Astrocyte (in vitro differentiated cells and primary cell): ENCODE measurements around the gene ANGEL1. TPM values are rescaled to one million over a fixed set of nuclear protein-coding genes. Genes with fewer than 3 reads are reported as not detected.

Source experiments
- DNase-seq: peaks from one replicate; pipeline ENCODE4 v3.0.0-alpha.2; 2010; ENCODE audit warnings: low read depth
- FAIRE-seq: peaks from 2 replicates; lab custom pipeline; 2011; peaks lifted over from hg19 to GRCh38; lab: Jason Lieb, UNC
- H2AFZ ChIP-seq: 2 replicates; pipeline ENCODE4 v1.6.0; 2012; ENCODE audit warnings: low read depth, low read length, inconsistent platforms
- H3K27ac ChIP-seq: 2 replicates; pipeline ENCODE4 v1.5.1; 2011; ENCODE audit warnings: low read depth, low read length, inconsistent platforms
- H3K27me3 ChIP-seq: 2 replicates; pipeline ENCODE4 v1.6.0; 2011; ENCODE audit warnings: low read length, inconsistent platforms; ENCODE audit not compliant: insufficient read depth
- H3K36me3 ChIP-seq: 2 replicates; pipeline ENCODE4 v1.5.1; 2011; ENCODE audit warnings: low read length, inconsistent platforms; ENCODE audit not compliant: insufficient read depth
- H3K4me1 ChIP-seq: 2 replicates; pipeline ENCODE4 v1.5.1; 2011; ENCODE audit warnings: low read length, inconsistent platforms; ENCODE audit not compliant: insufficient read depth
- H3K4me2 ChIP-seq: 2 replicates; pipeline ENCODE4 v1.6.0; 2012; ENCODE audit warnings: low read length, inconsistent platforms
- H3K4me3 ChIP-seq: 2 replicates; pipeline ENCODE4 v1.5.1; 2011; ENCODE audit warnings: low read depth, mild to moderate bottlenecking, low read length, inconsistent platforms; ENCODE audit not compliant: insufficient read depth
- H3K79me2 ChIP-seq: 2 replicates; pipeline ENCODE4 v1.6.0; 2012; ENCODE audit warnings: mild to moderate bottlenecking, low read length, inconsistent platforms; ENCODE audit not compliant: insufficient read depth
- H3K9ac ChIP-seq: 2 replicates; pipeline ENCODE4 v1.6.0; 2012; ENCODE audit warnings: mild to moderate bottlenecking, low read length, inconsistent platforms
- H3K9me3 ChIP-seq: 2 replicates; pipeline ENCODE4 v1.5.1; 2012; ENCODE audit warnings: low read depth, mild to moderate bottlenecking, low read length, inconsistent platforms; ENCODE audit not compliant: insufficient read depth
- H4K20me1 ChIP-seq: 2 replicates; pipeline ENCODE4 v1.6.0; 2012; ENCODE audit warnings: low read length, inconsistent platforms; ENCODE audit not compliant: insufficient read depth
- H3K27ac Mint-ChIP-seq: one replicate; pipeline ENCODE4 v1.8.0; 2021; ENCODE audit warnings: mild to moderate bottlenecking, mixed read lengths; ENCODE audit not compliant: unreplicated experiment
- H3K27me3 Mint-ChIP-seq: one replicate; pipeline ENCODE4 v1.8.0; 2021; ENCODE audit warnings: low read depth, mixed read lengths; ENCODE audit not compliant: unreplicated experiment
- H3K36me3 Mint-ChIP-seq: one replicate; pipeline ENCODE4 v1.8.0; 2021; ENCODE audit warnings: low read depth, mixed read lengths; ENCODE audit not compliant: unreplicated experiment
- H3K4me1 Mint-ChIP-seq: one replicate; pipeline ENCODE4 v1.8.0; 2021; ENCODE audit warnings: low read depth, mixed read lengths; ENCODE audit not compliant: unreplicated experiment
- H3K4me3 Mint-ChIP-seq: one replicate; pipeline ENCODE4 v1.8.0; 2021; ENCODE audit warnings: mild to moderate bottlenecking, moderate library complexity, mixed read lengths; ENCODE audit not compliant: unreplicated experiment
- H3K9me3 Mint-ChIP-seq: one replicate; pipeline ENCODE4 v1.8.0; 2021; ENCODE audit warnings: mild to moderate bottlenecking, mixed read lengths; ENCODE audit not compliant: unreplicated experiment
- EZH2 ChIP-seq: IDR thresholded peaks from 2 replicates; pipeline ENCODE4 v1.6.1; 2012; ENCODE audit warnings: mild to moderate bottlenecking, low read length, inconsistent platforms; ENCODE audit not compliant: insufficient read depth
- total RNA-seq: library from RNA; stranded (reverse); gene quantifications from 2 replicates; pipeline ENCODE4 v1.2.1, GENCODE V29; 2021
- TF ChIP-seq, protein P1 (sequence below): IDR thresholded peaks from 2 replicates; pipeline ENCODE4 v1.5.1; 2011; ENCODE audit warnings: low read depth, mild to moderate bottlenecking, inconsistent platforms, low read length, moderate library complexity; ENCODE audit not compliant: insufficient read depth

ANGEL1 gene
- total RNA-seq, 1 donor from 2014 or later, result 12.7 TPM

DNA sequence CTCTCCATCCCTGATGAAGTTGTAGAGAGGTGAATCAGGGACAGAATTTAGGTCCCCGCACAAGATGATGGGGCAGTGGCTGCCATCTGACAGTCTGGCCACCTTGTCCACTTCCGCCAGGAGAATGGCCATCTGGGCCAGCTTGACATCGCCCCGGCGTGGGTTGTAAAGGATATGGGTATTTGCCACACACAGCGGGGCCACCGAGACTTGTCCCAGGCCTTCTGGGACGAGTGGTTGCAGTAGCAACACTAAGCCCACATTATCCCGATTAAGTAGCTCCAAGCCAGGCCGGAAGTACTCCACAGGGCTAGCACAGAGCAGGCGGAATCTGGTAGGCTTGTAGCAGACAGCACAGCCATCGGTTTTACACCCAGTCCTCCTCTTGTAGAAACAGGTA lies 6.2 kb downstream of the ANGEL1 start:
- H3K4me3 ChIP-seq, result no peak overlapping the region
- DNase-seq (no peak), FAIRE-seq (no peak)
- peaks cover 5% of the 10 kb centered on the region for H3K36me3 ChIP-seq
- peaks cover 8% of the 10 kb centered on the region for H3K4me1 ChIP-seq
- no peaks in the 10 kb centered on the region for H3K27me3 ChIP-seq
- H3K27ac ChIP-seq, result no peak overlapping the region
- Mint-ChIP-seq H3K27me3 (no peaks in the 10 kb centered on the region), H3K9me3 (no peaks in the 10 kb centered on the region), H3K27ac (no peak overlapping the region), H3K36me3 (peaks cover 30% of the 10 kb centered on the region), H3K4me1 (peaks cover 9% of the 10 kb centered on the region), H3K4me3 (no peak overlapping the region)
- TF ChIP-seq, protein P1, sequence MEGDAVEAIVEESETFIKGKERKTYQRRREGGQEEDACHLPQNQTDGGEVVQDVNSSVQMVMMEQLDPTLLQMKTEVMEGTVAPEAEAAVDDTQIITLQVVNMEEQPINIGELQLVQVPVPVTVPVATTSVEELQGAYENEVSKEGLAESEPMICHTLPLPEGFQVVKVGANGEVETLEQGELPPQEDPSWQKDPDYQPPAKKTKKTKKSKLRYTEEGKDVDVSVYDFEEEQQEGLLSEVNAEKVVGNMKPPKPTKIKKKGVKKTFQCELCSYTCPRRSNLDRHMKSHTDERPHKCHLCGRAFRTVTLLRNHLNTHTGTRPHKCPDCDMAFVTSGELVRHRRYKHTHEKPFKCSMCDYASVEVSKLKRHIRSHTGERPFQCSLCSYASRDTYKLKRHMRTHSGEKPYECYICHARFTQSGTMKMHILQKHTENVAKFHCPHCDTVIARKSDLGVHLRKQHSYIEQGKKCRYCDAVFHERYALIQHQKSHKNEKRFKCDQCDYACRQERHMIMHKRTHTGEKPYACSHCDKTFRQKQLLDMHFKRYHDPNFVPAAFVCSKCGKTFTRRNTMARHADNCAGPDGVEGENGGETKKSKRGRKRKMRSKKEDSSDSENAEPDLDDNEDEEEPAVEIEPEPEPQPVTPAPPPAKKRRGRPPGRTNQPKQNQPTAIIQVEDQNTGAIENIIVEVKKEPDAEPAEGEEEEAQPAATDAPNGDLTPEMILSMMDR, result no peak
- no peak for TF ChIP-seq EZH2
- peaks cover 6% of the 10 kb centered on the region for H4K20me1 ChIP-seq
- H2AFZ ChIP-seq, result no peak overlapping the region
- H3K9me3 ChIP-seq, result no peaks in the 10 kb centered on the region
- H3K79me2 ChIP-seq, result peaks cover 6% of the 10 kb centered on the region
- H3K9ac ChIP-seq, result no peak overlapping the region
- no peak overlapping the region for H3K4me2 ChIP-seq

DNA sequence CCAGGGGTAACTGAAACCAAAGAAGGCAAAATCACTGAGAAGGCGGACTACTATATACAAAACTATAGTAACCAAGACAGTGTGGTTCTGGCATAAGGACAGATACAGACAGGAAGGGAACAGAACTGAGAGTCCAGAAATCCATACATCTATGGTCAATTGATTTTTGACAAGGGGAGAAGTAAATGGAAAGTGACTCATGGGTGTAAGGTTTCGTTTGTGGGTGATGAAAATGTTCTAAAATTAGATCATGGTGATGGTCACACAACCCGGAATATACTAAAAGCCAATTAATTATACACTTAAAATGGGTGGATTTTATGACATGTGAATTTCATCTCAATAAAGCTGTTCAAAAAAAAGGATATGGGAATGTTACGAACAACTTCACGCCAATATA lies 18.7 kb downstream of the ANGEL1 start:
- Histone ChIP-seq H3K4me1 (no peaks in the 10 kb centered on the region), H4K20me1 (no peaks in the 10 kb centered on the region), H3K36me3 (peaks cover 8% of the 10 kb centered on the region), H3K9ac (no peak overlapping the region), H3K79me2 (no peaks in the 10 kb centered on the region), H3K4me2 (no peak overlapping the region), H3K4me3 (no peak overlapping the region), H3K27me3 (no peaks in the 10 kb centered on the region), H2AFZ (no peak overlapping the region), H3K9me3 (no peaks in the 10 kb centered on the region), H3K27ac (no peak overlapping the region)
- Mint-ChIP-seq H3K4me3 (no peak overlapping the region), H3K9me3 (peaks cover 7% of the 10 kb centered on the region), H3K4me1 (no peaks in the 10 kb centered on the region), H3K27ac (no peak overlapping the region), H3K27me3 (no peaks in the 10 kb centered on the region), H3K36me3 (peaks cover 33% of the 10 kb centered on the region)
- TF ChIP-seq, protein P1, result no peak
- TF ChIP-seq EZH2, result no peak
- DNase-seq (no peak), FAIRE-seq (no peak)

DNA sequence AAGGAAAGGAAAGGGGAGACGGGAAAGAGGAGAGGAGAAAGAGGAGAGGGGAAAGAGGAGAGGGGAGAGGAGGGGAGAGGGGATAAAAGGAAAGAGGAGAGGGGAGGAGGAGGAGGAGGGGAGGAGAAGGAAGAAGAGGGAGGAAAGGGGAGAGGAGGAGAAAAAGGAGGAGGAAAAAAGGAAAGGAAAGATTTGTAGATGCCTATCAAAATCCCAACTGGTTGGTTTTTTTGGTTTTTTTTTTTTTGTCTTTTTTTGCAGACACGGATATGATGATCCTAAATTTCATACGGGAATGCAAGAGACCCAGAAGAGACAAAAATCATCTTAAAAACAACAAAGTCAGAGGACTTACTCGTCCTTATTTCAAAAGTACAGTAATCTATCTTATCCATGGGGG lies 19.4 kb downstream of the ANGEL1 start:
- H2AFZ ChIP-seq, result no peak overlapping the region
- Mint-ChIP-seq H3K27ac (no peak overlapping the region), H3K4me1 (no peaks in the 10 kb centered on the region), H3K27me3 (no peaks in the 10 kb centered on the region), H3K36me3 (peaks cover 36% of the 10 kb centered on the region), H3K9me3 (peaks cover 7% of the 10 kb centered on the region), H3K4me3 (no peak overlapping the region)
- H3K9me3 ChIP-seq, result no peaks in the 10 kb centered on the region
- H3K9ac ChIP-seq, result no peak overlapping the region
- no peak for DNase-seq
- H3K27me3 ChIP-seq, result no peaks in the 10 kb centered on the region
- H3K36me3 ChIP-seq, result peaks cover 6% of the 10 kb centered on the region
- H3K4me3 ChIP-seq, result no peak overlapping the region
- no peaks in the 10 kb centered on the region for H3K79me2 ChIP-seq
- no peaks in the 10 kb centered on the region for H3K4me1 ChIP-seq
- TF ChIP-seq EZH2, result no peak
- TF ChIP-seq, protein P1, result no peak
- no peak overlapping the region for H3K27ac ChIP-seq
- no peak for FAIRE-seq
- no peak overlapping the region for H3K4me2 ChIP-seq
- no peaks in the 10 kb centered on the region for H4K20me1 ChIP-seq
